SK-N-SH treated with all-trans-retinoic acid at 6 μM for 48 hours (cell line): ENCODE data around the gene DFFB.

Source experiments
- ARNTL ChIP-seq: fragments of 450-650 bp; formaldehyde crosslinking; IDR thresholded peaks from 2 replicates; pipeline ENCODE4 v1.5.0; 2020; ENCODE audit warnings: low read depth, mild to moderate bottlenecking, moderate library complexity, borderline replicate concordance
- BACH2 ChIP-seq: fragments of 250-450 bp; sonication (Bioruptor Pico); IDR thresholded peaks from 2 replicates; pipeline ENCODE4 v1.9.0; 2021; ENCODE audit warnings: mild to moderate bottlenecking, borderline replicate concordance
- CSDC2 ChIP-seq: fragments of 250-450 bp; sonication (Bioruptor Pico); IDR thresholded peaks from 2 replicates; pipeline ENCODE4 v1.5.0; 2020; ENCODE audit warnings: mild to moderate bottlenecking, moderate library complexity
- ESRRG ChIP-seq: fragments of 250-450 bp; sonication (Bioruptor Pico); IDR thresholded peaks from 2 replicates; pipeline ENCODE4 v1.6.1; 2021; ENCODE audit warnings: mild to moderate bottlenecking
- GLIS3 ChIP-seq: fragments of 250-450 bp; sonication (Bioruptor Pico); IDR thresholded peaks from 2 replicates; pipeline ENCODE4 v1.5.0; 2020; ENCODE audit warnings: mild to moderate bottlenecking, moderate library complexity
- OSR1 ChIP-seq: fragments of 250-450 bp; sonication (Bioruptor Pico); IDR thresholded peaks from 2 replicates; pipeline ENCODE4 v1.8.0; 2022; ENCODE audit warnings: moderate library complexity, mild to moderate bottlenecking, inconsistent platforms
- PATZ1 ChIP-seq: fragments of 250-450 bp; sonication (Bioruptor Pico); IDR thresholded peaks from 2 replicates; pipeline ENCODE4 v1.8.0; 2020; ENCODE audit warnings: mild to moderate bottlenecking, moderate library complexity, borderline replicate concordance
- RARB ChIP-seq: fragments of 250-450 bp; sonication (Bioruptor Pico); IDR thresholded peaks from 2 replicates; pipeline ENCODE4 v1.8.0; 2021; ENCODE audit warnings: mild to moderate bottlenecking, moderate library complexity
- ZFP3 ChIP-seq: fragments of 250-450 bp; sonication (Bioruptor Pico); IDR thresholded peaks from 2 replicates; pipeline ENCODE4 v1.5.0; 2020; ENCODE audit warnings: mild to moderate bottlenecking, moderate library complexity
- TF ChIP-seq, protein P1 (sequence below): fragments of 250-450 bp; sonication (Bioruptor Pico); IDR thresholded peaks from 2 replicates; pipeline ENCODE4 v1.5.1; 2021; ENCODE audit warnings: mild to moderate bottlenecking, moderate library complexity

- TF ChIP-seq PATZ1 (CRISPR knock-in tag): no peak
- no peak for TF ChIP-seq RARB (CRISPR knock-in tag)
- TF ChIP-seq ESRRG (CRISPR knock-in tag): no peak
- TF ChIP-seq CSDC2 (CRISPR knock-in tag): no peak
- no peak for TF ChIP-seq GLIS3
- TF ChIP-seq ZFP3: no peak
- TF ChIP-seq BACH2 (CRISPR knock-in tag): no peak
- no peak for TF ChIP-seq OSR1
- TF ChIP-seq, protein P1, sequence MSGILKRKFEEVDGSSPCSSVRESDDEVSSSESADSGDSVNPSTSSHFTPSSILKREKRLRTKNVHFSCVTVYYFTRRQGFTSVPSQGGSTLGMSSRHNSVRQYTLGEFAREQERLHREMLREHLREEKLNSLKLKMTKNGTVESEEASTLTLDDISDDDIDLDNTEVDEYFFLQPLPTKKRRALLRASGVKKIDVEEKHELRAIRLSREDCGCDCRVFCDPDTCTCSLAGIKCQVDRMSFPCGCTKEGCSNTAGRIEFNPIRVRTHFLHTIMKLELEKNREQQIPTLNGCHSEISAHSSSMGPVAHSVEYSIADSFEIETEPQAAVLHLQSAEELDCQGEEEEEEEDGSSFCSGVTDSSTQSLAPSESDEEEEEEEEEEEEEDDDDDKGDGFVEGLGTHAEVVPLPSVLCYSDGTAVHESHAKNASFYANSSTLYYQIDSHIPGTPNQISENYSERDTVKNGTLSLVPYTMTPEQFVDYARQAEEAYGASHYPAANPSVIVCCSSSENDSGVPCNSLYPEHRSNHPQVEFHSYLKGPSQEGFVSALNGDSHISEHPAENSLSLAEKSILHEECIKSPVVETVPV (CRISPR knock-in tag): no peak
- no peak for TF ChIP-seq ARNTL (CRISPR knock-in tag)
Observed at GRCh38 chr1:3924186-3924824, 67.0 kb downstream of the DFFB start.
